HEK293 (cell line): ENCODE data around the gene CAMSAP3.

Experiments
- CTCF ChIP-seq: fragments of 450-650 bp; formaldehyde crosslinking; IDR thresholded peaks from 2 replicates; pipeline ENCODE4 v1.5.1; 2016; ENCODE audit warnings: missing biosample characterization, missing genetic modification characterization
- TRIM28 ChIP-seq: IDR thresholded peaks from 2 replicates; pipeline ENCODE4 v1.6.1; 2011; ENCODE audit warnings: low read length, control low read depth, borderline replicate concordance
- ZFP37 ChIP-seq: fragments of 450-650 bp; formaldehyde crosslinking; IDR thresholded peaks from 2 replicates; pipeline ENCODE4 v1.5.1; 2016; ENCODE audit warnings: missing biosample characterization, missing genetic modification characterization
- ZNF214 ChIP-seq: fragments of 450-650 bp; formaldehyde crosslinking; IDR thresholded peaks from 2 replicates; pipeline ENCODE4 v1.5.1; 2017; ENCODE audit warnings: missing biosample characterization, mild to moderate bottlenecking, missing genetic modification characterization, borderline replicate concordance
- ZNF639 ChIP-seq: fragments of 450-650 bp; formaldehyde crosslinking; IDR thresholded peaks from 2 replicates; pipeline ENCODE4 v1.5.1; 2016; ENCODE audit warnings: missing biosample characterization, missing genetic modification characterization
- ZNF660 ChIP-seq: fragments of 450-650 bp; IDR thresholded peaks from 2 replicates; pipeline ENCODE4 v1.5.1; 2018; ENCODE audit warnings: missing biosample characterization, mild to moderate bottlenecking, missing genetic modification characterization

GRCh38 chr19:7665076-7665475 is 69.4 kb downstream of the CAMSAP3 start:
- TF ChIP-seq CTCF (no peak), ZFP37 (tag by site-specific recombination) (no peak), ZNF639 (tag by site-specific recombination) (no peak), TRIM28 (no peak), ZNF214 (no peak), ZNF660 (no peak)
